HG03469 (cell line): ENCODE data around the gene CFAP77.

Experiments used
- ATAC-seq: cut with Tn5 transposase; IDR thresholded peaks from one replicate; pipeline ENCODE4 v1.9.1; 2021; ENCODE audit warnings: mild to moderate bottlenecking, moderate library complexity, moderate number of reproducible peaks; ENCODE audit not compliant: unreplicated experiment

The CFAP77 gene

DNA sequence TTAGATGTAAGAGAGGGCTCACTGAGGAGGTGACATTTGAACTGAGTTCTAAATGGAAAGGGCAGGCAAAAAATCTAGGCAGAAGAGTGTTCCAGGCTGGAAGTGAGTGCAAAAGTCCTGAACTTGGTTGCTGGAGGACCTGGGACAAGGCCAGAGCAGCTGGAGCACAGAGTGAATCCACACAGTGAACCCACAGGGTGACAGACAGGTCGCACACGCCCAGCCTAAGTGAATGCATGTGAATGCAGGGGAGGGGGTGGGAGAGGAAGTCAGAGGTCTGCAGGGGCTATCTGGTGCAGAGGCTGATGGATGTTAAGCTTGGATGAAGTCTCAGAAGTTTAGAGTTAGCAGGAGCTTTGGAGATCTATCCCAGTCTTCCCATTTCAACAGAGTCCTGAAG lies 2.8 kb upstream of the CFAP77 start:
- ATAC-seq, result no peak

DNA sequence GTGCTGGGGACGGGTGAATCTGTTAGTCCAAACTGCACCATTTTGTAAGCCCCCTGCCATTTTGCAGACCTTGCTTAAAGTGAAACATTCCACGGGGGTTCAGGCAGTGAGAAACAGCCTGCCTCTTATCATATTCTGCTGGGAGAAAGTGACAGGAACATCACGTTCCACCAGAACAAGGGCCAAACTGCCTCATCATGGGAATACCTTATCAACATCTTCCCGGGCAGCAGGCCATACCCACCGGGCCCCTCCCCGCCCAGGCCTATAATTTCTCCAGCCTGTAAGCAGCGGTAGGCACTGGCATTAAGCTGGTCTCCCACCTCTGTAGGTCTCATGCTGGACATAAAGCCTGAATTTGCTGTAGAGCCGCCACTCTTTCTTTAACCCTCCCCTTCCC lies 1.5 kb upstream of the CFAP77 start:
- ATAC-seq, result no peak

DNA sequence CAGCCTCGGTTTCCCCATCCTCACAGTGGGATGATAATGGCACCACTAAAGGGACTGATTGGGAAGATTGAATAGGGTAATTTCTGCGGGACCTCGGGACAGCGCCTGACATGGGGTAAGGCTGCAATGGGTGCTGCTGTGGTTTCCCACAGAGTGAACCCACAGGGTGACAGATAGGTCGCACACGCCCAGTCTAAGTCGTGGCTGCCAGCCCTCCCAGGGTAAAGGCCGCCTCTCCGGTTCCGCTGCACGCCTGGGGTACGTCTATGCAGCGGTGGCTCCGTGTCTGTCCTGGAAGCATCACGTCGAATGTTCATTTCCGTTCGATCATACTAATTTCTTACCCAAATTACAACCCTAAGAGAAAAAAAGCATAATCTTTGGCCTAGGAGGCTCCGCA lies 631 bp downstream of the CFAP77 start:
- no peak for ATAC-seq

DNA sequence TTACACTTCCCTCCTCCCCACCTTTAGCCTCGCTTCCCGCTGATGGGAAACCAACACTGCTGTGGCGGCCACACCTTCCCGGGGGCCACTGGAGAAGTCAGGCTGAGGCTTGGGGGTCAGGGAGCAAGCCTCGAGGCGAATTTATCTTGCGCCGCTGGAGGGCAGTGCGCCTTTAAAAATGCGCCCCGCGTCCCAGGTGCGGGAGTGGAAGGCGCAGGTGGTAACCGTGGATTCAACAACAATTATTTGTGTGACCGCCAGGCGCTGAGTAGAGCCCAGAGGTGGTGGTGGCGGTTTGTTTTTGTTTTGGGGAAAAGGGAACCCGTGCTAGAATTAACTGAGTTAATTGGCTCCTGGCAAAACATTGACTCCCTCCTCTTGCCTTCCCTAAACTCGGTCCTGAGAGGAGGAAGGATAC lies 1.1 kb downstream of the CFAP77 start:
- ATAC-seq, result no peak

DNA sequence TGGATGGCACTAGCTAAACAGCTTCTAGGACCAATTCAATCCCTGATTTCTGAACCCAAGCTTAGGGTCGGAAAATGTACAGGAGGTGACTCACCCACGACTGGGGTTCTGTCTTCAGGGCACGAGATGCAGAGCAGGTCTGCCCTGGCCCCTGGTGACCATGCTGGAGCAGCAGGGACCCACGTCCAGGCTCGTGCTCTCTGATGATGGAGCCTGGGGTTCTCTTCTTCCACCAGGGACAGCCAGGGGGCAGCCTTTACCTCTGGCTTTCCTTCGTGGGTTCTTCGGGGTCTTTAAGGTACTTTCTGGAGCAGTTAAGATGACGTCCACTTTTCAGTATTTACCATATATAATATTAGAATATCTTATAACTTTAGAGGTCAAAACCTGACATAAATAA lies 2.1 kb downstream of the CFAP77 start:
- ATAC-seq, result no peak

DNA sequence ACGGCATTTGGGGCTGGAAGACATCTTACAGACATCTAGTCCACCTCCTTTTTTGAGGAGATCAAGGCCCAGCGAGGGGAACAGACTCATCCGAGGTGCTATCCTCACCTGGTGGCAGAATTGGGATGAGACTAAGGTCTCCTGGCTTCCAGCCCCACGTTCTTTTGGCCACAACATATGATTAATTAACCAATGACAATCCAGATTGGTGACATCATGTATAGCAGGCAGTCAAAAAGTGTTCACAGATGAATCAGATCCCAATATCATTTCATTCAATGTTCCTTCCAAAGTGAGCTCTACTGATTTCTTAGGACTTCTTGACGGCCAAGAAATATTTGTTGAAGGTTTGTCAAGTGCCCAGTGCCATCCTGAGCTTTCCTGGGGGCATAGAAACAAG lies 3.9 kb downstream of the CFAP77 start:
- ATAC-seq, result no peak

DNA sequence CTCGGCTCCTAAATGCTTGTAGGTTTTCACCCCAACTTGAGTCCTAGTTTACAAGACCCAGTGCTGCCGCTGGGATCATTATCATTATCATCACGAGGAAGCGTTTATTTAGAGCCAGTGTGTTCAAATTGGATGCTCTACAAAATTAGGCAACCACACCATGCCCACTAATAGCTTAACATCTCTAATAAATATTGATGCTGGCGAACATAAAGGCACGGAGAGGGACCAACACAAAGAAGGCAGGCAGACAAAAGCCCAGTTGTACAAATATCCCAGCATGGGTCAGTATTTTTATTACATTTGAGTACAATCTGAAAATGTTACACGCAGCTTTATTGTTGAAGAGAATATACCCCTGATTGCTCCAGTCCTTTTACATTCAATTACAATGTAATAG lies 4.7 kb downstream of the CFAP77 start:
- ATAC-seq, result no peak

DNA sequence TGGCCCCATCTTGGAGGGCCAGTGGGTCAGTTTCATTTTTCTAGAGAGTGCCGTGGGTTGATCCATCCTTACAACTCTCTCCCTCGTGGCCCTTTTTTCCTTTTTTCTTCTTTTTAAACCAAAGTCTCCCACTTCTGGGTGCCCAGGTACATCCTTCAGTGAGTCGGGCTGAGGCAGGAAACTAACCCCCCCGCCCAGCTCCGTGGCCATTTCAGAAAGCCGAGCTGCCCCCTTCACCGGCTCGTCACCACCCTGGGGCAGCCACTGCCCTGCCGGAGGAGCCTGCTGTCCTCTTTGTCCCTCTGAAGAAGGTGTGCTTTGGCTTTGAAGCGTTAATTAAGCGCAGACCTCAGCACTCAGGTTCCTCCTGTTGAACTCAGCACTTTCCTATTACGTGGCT lies 5.2 kb downstream of the CFAP77 start:
- ATAC-seq, result no peak

DNA sequence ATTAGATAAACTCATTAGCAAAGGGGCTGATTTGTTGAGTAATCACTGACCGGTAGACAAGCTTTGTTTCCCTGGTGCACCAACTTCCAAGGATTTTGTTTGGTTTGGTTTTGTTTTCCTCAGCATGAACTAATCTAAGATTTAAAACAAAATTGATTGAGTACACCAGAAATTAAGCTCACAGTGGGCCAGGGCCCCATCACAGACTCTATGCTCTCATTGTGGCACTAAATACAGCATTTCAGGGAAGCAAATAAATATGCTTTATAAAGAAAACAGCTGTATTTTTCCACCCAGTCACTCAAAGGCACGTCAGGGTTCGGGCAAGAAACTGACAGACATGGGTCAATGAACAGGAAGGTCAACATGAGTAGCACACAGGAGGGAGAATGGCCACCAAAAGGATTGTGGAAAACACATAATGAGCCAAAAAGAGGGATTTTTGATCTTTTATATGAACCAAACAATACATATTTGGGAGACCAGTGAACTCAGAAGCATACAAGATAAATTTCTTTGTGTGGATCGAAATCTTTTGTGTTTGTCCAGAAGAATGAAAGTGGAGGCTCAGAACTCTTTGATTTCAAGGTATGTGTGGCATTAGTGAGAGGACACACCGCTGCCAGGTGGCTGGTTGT lies 8.8 kb downstream of the CFAP77 start:
- ATAC-seq, result no peak

DNA sequence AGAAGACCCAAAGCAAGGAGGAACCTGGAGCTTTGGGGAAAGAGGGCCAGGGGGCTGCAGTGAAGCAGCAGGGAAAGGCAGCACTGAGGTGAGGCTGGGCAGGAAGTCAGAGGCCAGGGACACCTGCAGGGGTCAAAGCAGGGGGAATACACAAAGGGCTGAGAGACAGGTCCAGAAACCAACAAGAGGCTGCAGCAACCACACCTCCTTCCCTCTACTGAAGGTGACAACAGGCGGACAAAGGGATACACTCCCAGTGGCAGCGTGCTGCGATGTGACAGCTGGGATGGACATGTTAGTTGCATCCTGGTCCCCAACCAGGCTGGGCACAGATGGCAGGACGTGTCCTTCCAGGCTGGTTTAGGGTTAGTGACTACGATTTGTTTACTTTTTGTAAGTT lies 12.6 kb downstream of the CFAP77 start:
- ATAC-seq, result no peak

DNA sequence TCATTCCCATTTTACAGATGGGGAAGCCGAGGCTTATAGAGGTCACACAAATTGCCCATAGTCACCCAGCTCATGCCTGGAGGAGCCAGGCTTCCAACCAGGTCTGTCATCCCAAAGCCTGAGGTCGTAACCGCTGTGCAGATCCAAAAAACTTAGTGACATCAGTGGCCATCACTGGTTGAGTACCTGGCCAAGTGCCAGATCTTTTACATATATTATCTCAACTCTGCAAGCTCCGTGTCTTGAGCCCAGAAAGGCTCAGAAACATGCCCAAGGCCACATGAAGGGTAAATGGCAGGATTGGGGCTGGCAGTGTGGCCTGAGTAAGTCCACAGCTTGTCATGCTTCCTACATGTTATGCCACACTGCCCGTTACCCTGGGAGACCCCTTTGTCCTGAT lies 13.5 kb downstream of the CFAP77 start:
- ATAC-seq, result no peak

DNA sequence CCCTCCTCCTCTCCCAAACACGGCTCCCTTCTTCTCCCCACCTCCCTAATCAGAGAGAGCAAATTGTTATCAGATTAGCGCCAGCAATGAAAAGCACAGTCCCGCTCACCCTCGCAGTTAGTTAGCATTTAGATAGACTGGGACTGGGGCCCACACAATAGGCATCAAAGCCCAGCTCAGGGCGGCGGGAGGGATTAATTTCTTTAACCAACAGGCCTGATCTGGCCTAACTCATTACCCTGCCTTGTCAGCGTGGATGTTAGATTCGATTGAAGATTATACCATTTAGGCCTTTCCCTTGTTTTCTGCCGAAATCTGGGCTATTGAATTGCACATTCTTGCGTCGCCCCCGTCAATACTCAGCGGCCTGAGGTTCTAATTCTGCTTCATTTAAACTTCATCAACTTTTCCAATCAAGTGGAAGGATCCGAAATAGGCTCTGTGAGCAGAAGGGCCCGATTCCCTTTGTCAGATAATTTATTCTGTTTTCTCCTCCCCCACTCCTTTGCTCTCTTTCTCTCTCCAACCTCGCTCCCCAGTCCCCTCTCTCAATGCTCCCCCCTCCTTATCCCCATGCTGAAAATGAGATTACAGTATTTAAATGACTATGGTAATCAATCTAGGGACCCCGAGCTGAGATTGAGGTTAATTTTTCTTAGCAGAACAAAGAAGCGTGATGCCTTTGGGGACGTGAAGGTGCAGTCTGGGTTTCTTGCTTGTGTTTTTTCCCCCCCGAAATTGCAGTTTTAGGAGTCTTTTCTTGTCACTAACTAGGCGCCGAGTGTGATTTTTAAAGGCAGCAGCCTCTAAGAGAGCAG lies 15.1 kb downstream of the CFAP77 start:
- ATAC-seq, result no peak

DNA sequence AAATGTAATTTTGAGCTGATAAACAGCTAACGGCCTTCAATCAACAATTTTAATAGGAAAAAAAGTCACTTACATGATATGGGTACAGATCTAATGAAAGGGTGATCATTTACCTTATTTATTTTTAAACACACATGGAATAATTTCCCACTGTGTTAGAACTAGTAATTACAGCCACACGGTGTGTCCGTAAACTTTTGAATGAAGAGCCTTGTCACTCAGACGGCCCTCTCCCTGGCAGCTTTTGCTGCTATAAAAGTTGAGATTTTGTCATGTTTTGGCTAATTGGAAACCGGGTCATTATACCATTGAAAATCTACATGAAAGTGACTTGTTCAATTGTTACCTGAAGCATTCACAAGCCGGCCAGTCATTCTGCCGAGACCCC lies 15.7 kb downstream of the CFAP77 start:
- no peak for ATAC-seq

DNA sequence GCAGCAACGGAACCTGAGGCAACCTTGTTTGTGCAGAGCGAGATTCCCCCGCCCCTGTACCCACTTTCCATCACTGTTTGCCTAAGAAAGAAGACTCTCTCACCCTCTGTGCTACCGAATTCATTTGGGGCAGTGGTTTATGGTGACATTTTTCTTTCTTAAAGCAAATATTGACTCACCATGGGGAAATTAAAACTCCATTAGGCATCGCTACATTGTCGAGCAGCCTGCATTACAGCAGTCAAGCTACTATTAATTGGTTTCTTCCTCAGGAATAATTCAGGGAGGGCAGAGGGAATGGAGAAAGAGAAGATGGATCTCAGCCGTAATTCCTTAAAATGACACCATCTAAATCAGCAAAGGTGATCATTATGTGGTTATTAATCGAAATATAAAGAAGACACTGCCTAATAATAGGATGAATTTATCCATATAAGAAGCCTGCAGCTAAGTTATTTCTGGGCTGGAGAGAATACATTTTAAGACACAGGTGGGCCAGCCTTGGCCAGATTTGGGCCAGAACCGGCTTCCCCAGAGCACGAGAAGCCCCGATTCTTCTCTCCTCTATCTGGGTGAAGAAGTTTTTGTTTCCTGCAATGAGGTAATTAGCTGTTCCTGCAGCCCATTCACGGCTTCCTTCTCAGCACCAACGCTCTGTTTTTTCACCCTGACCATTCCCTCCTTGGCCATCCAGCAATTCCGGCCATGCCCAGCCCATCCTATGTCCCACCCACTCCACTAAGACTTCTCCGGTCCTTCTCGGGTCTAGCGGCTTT lies 16.8 kb downstream of the CFAP77 start:
- ATAC-seq, result no peak

DNA sequence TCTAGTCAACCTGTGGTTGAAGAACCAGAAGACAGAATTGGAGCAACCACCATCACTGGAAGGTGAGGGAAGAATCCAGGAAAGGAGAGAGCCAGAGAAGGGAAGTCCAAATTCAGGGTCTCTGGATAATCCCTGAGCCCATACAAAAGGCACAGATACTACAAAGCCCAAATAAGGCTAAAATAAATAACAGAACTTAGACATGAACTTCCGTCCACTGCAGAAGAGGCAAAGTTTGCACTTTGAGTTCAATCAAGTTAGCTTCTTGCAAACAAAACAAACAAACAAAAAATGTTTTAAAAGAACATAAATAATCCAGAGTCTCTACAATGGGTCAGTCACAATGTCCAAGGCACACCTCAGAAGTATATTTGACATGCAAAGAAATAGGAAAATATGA lies 21.0 kb downstream of the CFAP77 start:
- no peak for ATAC-seq

DNA sequence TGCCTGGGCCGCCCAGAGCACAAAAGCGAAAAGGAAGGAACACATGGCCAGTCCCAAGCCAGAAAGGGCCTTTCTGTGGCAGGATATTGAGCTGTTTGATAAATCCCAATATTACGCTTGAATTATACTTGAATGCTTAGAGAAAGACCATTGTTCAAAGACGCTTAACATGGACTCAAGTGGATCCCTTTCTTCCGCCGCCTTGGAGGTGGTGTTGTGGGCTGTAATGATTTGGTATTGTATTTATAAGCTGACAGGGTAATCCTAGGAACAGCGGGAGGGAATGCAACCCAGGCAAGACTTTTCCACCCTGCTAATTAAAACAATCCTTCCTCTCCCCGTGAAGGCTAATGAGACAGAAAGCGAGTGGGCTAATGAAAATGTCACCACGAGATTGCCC lies 24.9 kb downstream of the CFAP77 start:
- no peak for ATAC-seq

DNA sequence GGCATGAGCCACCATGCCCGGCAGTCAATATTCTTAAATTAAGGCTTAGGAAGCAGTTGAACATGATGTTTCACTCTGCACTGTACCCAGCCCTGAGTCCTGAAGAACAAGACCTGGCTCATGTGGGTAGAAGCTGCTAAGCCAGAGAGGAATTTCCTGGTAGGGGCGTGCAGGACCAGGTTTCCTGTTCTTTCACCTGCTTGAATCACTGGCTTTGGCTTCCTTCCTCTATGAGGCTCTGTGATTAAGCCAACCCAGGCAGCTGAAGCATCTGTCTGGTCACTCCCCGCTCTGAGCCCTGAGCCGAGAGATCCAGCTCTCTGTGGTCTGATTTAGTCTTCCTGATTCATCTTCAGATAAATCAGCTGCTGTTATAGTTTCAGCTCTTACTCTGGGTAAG lies 29.1 kb downstream of the CFAP77 start:
- no peak for ATAC-seq

DNA sequence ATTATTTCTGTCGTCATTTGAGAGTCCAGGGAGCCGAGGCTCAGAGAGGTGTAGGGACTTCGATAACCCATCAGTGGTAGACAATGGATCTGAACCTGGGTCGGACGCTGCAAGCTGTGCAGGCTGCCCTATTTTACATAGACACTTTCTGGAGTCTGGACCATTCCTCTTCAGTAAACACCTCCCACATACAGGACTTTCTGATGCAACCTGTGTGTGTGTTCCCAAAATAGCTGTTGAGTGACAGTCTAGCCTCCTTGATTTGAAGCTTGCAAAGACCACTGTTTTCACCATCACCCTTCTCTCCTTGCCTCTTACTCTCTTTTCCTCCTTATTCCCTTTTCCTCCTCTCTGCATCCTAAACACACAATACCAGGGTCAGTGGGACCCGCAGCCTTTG lies 30.7 kb downstream of the CFAP77 start:
- ATAC-seq, result no peak

DNA sequence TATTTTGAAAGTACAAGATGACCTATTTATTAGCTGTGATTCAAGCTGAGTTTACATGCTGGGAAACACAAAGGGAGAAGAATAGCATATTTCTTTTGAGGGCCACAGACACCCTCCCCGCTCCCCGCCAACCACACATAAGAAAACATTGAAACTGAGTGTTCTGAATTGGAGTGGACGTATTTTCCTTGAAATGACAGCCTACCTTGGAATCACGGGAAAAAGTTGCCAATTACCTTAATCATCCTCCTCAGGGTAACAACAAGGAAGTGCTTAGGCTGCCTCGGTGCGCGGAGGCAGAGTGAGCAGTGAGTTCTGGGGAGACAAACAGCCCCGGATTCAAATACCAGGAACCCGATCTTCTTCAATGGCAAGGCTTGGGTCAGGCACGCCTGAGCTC lies 31.4 kb downstream of the CFAP77 start:
- ATAC-seq, result no peak

DNA sequence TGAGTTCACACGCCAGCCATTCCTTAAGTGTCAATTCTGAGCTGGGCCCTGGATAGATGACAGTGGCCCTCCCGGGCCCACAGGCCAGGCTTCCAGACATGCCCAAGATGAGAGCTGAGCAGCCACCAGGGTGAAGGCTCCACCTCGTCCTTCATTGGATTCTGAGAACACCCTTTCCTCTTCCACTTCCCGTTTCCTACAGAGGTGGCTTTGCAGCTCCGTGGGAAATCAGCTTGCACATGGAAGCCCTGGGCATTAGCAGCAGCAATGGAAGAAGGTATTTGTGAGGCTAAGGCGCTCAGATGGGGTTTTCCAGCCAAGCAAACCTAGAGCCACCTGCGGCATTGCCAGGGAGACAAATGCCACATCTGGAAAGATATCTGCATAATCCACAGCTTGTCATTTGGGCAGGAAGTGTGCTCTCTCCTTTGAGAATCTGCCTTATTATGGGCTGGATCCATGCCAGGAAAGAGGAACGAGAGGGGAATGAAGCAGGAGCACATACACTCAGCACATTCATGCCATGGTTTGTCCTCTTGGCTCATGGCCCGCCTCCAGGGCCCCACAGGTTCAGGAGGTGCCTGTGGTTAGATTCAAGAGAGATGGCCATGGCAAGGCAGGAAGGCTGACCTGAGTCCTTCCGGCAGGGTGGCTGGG lies 34.1 kb downstream of the CFAP77 start:
- no peak for ATAC-seq

DNA sequence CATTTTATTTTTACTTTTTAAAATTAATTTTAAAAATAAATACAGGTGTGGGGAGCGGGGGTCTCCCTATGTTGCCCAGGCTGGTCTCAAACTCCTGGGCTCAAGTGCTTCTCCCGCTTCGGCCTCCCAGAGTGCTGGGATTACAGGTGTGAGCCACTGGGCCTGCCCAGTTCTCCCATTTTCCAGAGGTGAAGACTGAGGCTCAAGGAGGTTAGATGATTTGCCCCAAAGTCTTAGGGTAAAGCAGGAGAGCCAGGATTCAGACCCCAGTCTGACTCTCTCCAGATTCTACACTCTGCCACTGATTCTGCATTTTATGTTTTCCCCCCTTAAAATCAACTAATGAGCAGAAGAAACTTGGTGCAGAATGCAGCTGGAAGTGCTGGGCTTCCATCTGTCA lies 36.9 kb downstream of the CFAP77 start:
- ATAC-seq, result no peak
